VCaP (cell line): ENCODE results near the gene EPB41L4B.
A peak's percentile ranks its signal among the peaks of the same experiment; 100 is the strongest.
"Not testable (repeated sequence)": the region's sequence is repeated elsewhere in the genome, so short reads cannot be mapped to it uniquely, and the experiment has no call there.

Experiments
- H3K27ac ChIP-seq: fragments of 450-650 bp; 2 replicates; pipeline ENCODE4 v1.5.1; 2017
- CTCF ChIP-seq: fragments of 450-650 bp; conservative IDR thresholded peaks from 2 replicates; pipeline ENCODE4 v1.5.1; 2017; ENCODE audit warnings: mild to moderate bottlenecking, moderate library complexity

EPB41L4B gene

GRCh38 chr9:109349421-109349846, 28.6 kb upstream of the EPB41L4B start:
- H3K27ac ChIP-seq, result no peak overlapping the region; the same call in 1 of the 2 replicates
- no peak for TF ChIP-seq CTCF

- no peak overlapping the region for H3K27ac ChIP-seq
- TF ChIP-seq CTCF, result no peak
Measured at GRCh38 chr9:109346904-109347303, 26.0 kb upstream of the EPB41L4B start.

GRCh38 chr9:109344866-109345265, 24.0 kb upstream of the EPB41L4B start:
- H3K27ac ChIP-seq, result peak overlapping the region; percentile 58

GRCh38 chr9:109342878-109343277, 22.0 kb upstream of the EPB41L4B start:
- TF ChIP-seq CTCF, result no peak
- no peak overlapping the region for H3K27ac ChIP-seq

More at GRCh38 chr9:109344866-109345265, 24.0 kb upstream of the EPB41L4B start:
- TF ChIP-seq CTCF, result no peak

- no peak overlapping the region for H3K27ac ChIP-seq
- no peak for TF ChIP-seq CTCF
Measured at GRCh38 chr9:109341561-109341960, 20.7 kb upstream of the EPB41L4B start.

GRCh38 chr9:109340979-109341378, 20.1 kb upstream of the EPB41L4B start:
- not testable (repeated sequence) for H3K27ac ChIP-seq

- no peak for TF ChIP-seq CTCF
Measured at GRCh38 chr9:109336409-109336808, 15.6 kb upstream of the EPB41L4B start.

GRCh38 chr9:109335929-109336328, 15.1 kb upstream of the EPB41L4B start:
- TF ChIP-seq CTCF, result no peak
- H3K27ac ChIP-seq, result no peak overlapping the region

More at GRCh38 chr9:109336409-109336808, 15.6 kb upstream of the EPB41L4B start:
- H3K27ac ChIP-seq, result no peak overlapping the region
